Gastroesophageal sphincter (tissue), 4 donors: ENCODE data around the gene SST. TPM values are rescaled to one million over a fixed set of nuclear protein-coding genes. Genes with fewer than 3 reads are reported as not detected.

Experiments used
- ATAC-seq: fragments of 150-250 bp; one replicate; pipeline ENCODE4 v1.9.1; 2016; ENCODE audit warnings: mild to moderate bottlenecking, moderate library complexity
- H3K27ac ChIP-seq, 4 donors: fragments of 200-600 bp; sonication (generic) in 3 of 4; 1 replicate in 3 of 4; 2 replicates in 1 of 4; pipeline ENCODE4 v1.5.1; 2016 to 2019
- H3K27me3 ChIP-seq: fragments of 200-600 bp; sonication (generic); one replicate; pipeline ENCODE4 v1.5.1; 2019
- H3K36me3 ChIP-seq, 2 donors: fragments of 200-600 bp; sonication (generic); one replicate each; pipeline ENCODE4 v1.5.1; 2019; ENCODE audit warnings: control low read depth in 1 of 2
- H3K4me1 ChIP-seq, 3 donors: fragments of 200-600 bp; sonication (generic); 1 replicate in 2 of 3; 2 replicates in 1 of 3; pipeline ENCODE4 v1.5.1; 2016 to 2019; ENCODE audit warnings: control low read depth in 2 of 3
- H3K4me3 ChIP-seq, 2 donors: fragments of 200-600 bp; sonication (generic); one replicate each; pipeline ENCODE4 v1.5.1; 2019; ENCODE audit warnings: mild to moderate bottlenecking in 1 of 2, moderate library complexity in 1 of 2
- H3K9me3 ChIP-seq, 3 donors: fragments of 200-600 bp; sonication (generic); one replicate each; pipeline ENCODE4 v1.5.1; 2017 to 2019; ENCODE audit warnings: control low read depth in 2 of 3
- EP300 ChIP-seq: sonication (generic); formaldehyde crosslinking; IDR thresholded peaks from one replicate; pipeline ENCODE4 v1.6.1; 2017; ENCODE audit warnings: antibody characterized with exemption, mild to moderate bottlenecking
- POLR2A ChIP-seq, 2 donors: fragments of 450-650 bp; IDR thresholded peaks; one replicate each; pipeline ENCODE4 v1.6.1; 2017; ENCODE audit warnings: antibody characterized with exemption in 2 of 2, mild to moderate bottlenecking in 2 of 2, moderate library complexity in 1 of 2
- POLR2AphosphoS5 ChIP-seq: sonication (generic); formaldehyde crosslinking; IDR thresholded peaks from one replicate; pipeline ENCODE4 v1.6.1; 2017; ENCODE audit warnings: antibody characterized with exemption
- whole genome bisulfite sequencing, 2 donors: methylation state at CpG; one replicate each; pipeline ENCODE4 v1.1.5; 2018; ENCODE audit warnings: low coverage in 1 of 2; 5-methylcytosine and 5-hydroxymethylcytosine counted together
- total RNA-seq, 4 donors: library from RNA; depleted of rRNA; stranded (reverse); fragments of >200 nt; gene quantifications; one replicate each; pipeline ENCODE4 v1.1.0, GENCODE V29; 2016
- TF ChIP-seq, protein P1 (sequence below), 4 experiments: fragments of 200-600 bp in 2 of 4; fragments of 450-650 bp in 2 of 4; sonication (generic) in 1 of 4; IDR thresholded peaks; one replicate each; pipeline ENCODE4 v1.5.1; 2017 to 2019; ENCODE audit warnings: antibody characterized with exemption in 4 of 4, mild to moderate bottlenecking in 2 of 4, moderate library complexity in 2 of 4

Gene SST
- total RNA-seq, 4 donors from 2014 or later: 0.81 to 2.2 (median 1.2) TPM; not detected in 1

DNA sequence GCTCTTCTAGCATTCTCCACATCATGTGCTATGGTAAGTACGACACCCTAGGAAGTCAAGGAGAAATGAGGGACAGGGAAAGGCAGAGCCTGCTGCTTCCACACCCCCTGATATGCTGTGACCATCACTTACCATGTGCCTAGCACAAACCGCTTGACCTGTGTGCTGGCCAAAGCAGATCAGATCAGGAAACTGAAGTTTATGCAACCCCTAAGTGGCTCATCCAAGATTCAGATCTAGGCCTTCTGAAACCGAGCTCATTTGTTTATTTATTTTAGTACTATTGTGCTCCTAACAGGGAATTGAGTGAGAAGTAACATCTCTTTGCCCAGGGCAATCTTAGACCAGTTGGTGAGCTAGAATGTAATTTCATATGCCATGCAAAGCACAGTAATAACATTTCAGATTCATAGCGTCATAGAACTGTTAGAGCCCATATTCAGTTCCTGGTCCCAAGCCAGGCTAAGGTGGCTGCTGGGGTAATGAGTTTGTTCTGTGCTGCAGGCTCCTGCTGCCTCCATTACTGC, 32.4 kb upstream of the SST start, which contains the start of gene RTP2:
RTP2 (minus strand) TSS at position 51 of the 527 bp plus-strand sequence. CDS start 429 bp downstream, outside the sequence.
- Histone ChIP-seq H3K9me3 (no peaks in the 10 kb centered on the region), H3K4me1 (no peaks in the 10 kb centered on the region), H3K4me3 (no peak within 1 kb of the TSS), H3K36me3 (no peaks in the 10 kb centered on the region), H3K27ac (no peak within 1 kb of the TSS), H3K27me3 (no peaks in the 10 kb centered on the region)
- TF ChIP-seq EP300: no peak
- TF ChIP-seq POLR2A (IDR thresholded peaks at IDR 0.05): no peak
- TF ChIP-seq, protein P1, sequence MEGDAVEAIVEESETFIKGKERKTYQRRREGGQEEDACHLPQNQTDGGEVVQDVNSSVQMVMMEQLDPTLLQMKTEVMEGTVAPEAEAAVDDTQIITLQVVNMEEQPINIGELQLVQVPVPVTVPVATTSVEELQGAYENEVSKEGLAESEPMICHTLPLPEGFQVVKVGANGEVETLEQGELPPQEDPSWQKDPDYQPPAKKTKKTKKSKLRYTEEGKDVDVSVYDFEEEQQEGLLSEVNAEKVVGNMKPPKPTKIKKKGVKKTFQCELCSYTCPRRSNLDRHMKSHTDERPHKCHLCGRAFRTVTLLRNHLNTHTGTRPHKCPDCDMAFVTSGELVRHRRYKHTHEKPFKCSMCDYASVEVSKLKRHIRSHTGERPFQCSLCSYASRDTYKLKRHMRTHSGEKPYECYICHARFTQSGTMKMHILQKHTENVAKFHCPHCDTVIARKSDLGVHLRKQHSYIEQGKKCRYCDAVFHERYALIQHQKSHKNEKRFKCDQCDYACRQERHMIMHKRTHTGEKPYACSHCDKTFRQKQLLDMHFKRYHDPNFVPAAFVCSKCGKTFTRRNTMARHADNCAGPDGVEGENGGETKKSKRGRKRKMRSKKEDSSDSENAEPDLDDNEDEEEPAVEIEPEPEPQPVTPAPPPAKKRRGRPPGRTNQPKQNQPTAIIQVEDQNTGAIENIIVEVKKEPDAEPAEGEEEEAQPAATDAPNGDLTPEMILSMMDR (IDR thresholded peaks at IDR 0.05): no peak
- TF ChIP-seq POLR2AphosphoS5: no peak
- no peak for ATAC-seq
- 33 to 54% methylated on average over 2 to 4 of the region's 4 CpGs for WGBS, 2 donors

DNA sequence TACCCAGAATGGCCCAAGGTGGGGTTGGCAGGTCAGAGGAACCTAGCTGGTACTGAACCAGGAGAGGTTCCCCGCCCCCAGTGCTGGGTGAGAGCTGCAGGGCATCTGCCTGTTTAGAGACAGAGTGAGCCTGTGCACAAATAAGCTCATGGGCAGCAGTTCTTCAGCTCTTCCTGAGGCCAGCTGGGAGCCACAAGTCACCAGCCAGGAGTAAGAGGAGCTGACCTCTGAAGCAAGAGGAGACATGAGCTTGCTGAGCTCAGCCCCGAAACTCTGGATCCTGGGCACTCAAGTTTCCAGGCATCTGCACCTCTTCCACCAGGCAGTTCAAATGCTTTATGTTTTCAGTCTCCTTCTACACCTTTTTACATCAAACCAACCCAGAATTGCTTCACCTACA, 30.1 kb upstream of the SST start:
- 88 to 90% methylated on average over 1 to 2 of the region's 2 CpGs for WGBS, 2 donors
- no peaks in the 10 kb centered on the region for H3K27me3 ChIP-seq
- H3K9me3 ChIP-seq: no peaks in the 10 kb centered on the region
- no peaks in the 10 kb centered on the region for H3K4me1 ChIP-seq
- no peak for ATAC-seq
- H3K36me3 ChIP-seq: no peaks in the 10 kb centered on the region
- no peak overlapping the region for H3K27ac ChIP-seq
- no peak overlapping the region for H3K4me3 ChIP-seq
- no peak for TF ChIP-seq EP300
- TF ChIP-seq POLR2AphosphoS5: no peak
- TF ChIP-seq POLR2A (IDR thresholded peaks at IDR 0.05): no peak
- TF ChIP-seq, protein P1 (IDR thresholded peaks at IDR 0.05): no peak

DNA sequence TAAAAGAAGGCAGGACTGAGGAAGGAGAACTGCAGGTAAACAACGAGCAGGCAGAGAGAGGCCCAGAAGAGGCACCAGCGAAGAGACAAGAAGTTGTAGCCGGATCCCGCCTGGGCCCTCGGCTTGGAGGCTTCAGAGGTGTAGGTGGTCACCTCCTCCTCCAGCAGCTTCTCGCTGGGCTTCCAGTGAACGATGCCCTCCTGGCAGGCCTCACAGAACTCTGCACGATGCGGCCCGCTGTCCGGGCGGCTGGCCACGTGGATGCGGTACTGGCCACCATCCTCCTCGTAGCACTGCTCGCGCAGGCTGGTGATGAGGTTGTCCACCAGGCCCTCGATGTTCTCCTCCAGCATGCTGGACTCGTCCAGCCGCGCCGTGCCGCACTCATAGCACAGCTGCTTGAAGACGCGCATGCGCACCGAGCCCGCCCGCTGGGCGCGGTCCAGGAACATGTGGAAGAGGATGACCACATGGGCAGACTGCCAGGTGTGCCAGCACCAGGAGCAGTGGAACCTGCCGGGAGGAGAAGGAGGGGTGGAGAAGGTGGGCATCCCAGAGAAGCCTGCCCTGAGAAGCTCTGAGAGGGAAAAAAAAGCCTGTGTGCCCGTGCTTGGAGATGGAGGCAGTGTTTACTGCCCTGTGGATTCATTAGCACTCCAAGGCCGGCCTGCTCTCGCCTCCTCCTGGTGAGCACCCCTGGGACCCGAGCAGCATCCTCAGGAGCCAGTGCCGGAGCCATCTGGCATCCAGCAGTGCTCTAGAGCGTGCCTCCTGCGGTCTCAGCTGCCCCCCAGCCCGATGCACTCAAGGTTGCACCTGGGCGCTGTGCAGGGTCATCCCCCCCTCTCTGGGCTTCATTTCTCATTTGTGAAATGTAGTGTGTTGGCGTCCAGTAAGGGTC, 28.6 kb upstream of the SST start:
- Histone ChIP-seq H3K4me1 (no peaks in the 10 kb centered on the region), H3K36me3 (no peaks in the 10 kb centered on the region), H3K4me3 (no peak overlapping the region), H3K9me3 (no peaks in the 10 kb centered on the region), H3K27ac (no peak overlapping the region), H3K27me3 (no peaks in the 10 kb centered on the region)
- no peak for ATAC-seq
- TF ChIP-seq EP300 (no peak), POLR2AphosphoS5 (no peak), POLR2A (IDR thresholded peaks at IDR 0.05) (no peak)
- TF ChIP-seq, protein P1 (IDR thresholded peaks at IDR 0.05): no peak
- WGBS, 2 donors: 87 to 88% methylated on average over 3 to 4 of the region's 42 CpGs

DNA sequence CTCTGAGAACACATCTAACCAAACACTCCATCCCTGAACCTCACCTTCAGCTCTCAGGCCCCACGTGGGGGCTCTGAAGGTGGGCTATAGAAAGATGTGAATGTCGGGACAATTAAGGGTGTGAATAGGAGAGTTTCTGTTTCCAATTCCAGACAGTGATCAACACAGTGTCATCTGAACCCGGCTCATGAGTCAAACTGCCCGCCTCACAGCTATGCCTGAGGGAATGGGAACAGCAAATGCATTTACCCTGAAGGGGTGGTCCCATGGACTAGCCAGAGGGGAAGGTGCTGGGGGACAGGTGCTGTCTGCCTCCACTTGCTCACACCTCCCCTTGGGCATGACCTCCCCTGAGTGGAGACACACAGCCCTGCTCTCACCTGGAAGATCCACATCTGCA, 25.8 kb upstream of the SST start:
- H3K4me3 ChIP-seq: no peak overlapping the region
- H3K27me3 ChIP-seq: no peaks in the 10 kb centered on the region
- TF ChIP-seq POLR2AphosphoS5 (no peak), EP300 (no peak), POLR2A (IDR thresholded peaks at IDR 0.05) (no peak)
- TF ChIP-seq, protein P1 (IDR thresholded peaks at IDR 0.05): no peak
- H3K9me3 ChIP-seq: no peaks in the 10 kb centered on the region
- no peak overlapping the region for H3K27ac ChIP-seq
- no peaks in the 10 kb centered on the region for H3K36me3 ChIP-seq
- WGBS, 2 donors: 0 to 50% methylated on average over 1 to 2 of the region's 4 CpGs
- no peaks in the 10 kb centered on the region for H3K4me1 ChIP-seq
- ATAC-seq: no peak
